Erythroblast (primary cell): ENCODE data around the gene WSCD2.

ENCODE experiments used
- GATA1 ChIP-seq: IDR thresholded peaks from 2 replicates; pipeline ENCODE4 v1.6.1; 2011; ENCODE audit warnings: low read depth, mild to moderate bottlenecking, control low read depth, low read length, moderate library complexity
- POLR2A ChIP-seq: IDR thresholded peaks from 2 replicates; pipeline ENCODE4 v1.6.1; 2011; ENCODE audit warnings: mild to moderate bottlenecking, low read length

DNA sequence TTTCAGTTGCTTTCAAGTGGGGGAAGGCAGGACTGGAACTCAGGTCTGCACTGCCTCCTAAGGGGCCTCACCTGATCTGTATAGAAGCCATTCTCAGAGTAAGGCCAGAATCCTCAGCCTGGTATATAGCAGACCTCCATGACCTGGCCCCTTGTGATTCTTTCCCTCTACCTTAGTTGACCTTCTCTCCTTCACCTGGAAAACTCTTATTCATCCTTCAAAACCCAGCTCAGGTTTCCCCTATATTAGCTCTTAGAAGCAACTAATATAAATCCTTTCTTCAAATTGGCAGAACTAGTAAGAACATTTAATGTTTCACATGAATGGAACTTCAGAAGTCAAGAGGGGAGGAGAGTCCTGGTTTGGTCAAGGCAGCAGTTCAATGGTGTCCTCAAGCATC is 26.0 kb upstream of the WSCD2 start:
- no peak for TF ChIP-seq POLR2A
- TF ChIP-seq GATA1: no peak
